ENCODE data around the gene FYTTD1. TPM values are rescaled to one million over a fixed set of nuclear protein-coding genes. Genes with fewer than 3 reads are reported as not detected.

The FYTTD1 gene
- total RNA-seq, 1 donor from 2014 or later: 51.6 TPM

- DNase-seq: no peak
- no peaks in the 10 kb centered on the region for H3K9me3 Mint-ChIP-seq (ENCODE audit: unreplicated experiment)
- TF ChIP-seq, protein P1, sequence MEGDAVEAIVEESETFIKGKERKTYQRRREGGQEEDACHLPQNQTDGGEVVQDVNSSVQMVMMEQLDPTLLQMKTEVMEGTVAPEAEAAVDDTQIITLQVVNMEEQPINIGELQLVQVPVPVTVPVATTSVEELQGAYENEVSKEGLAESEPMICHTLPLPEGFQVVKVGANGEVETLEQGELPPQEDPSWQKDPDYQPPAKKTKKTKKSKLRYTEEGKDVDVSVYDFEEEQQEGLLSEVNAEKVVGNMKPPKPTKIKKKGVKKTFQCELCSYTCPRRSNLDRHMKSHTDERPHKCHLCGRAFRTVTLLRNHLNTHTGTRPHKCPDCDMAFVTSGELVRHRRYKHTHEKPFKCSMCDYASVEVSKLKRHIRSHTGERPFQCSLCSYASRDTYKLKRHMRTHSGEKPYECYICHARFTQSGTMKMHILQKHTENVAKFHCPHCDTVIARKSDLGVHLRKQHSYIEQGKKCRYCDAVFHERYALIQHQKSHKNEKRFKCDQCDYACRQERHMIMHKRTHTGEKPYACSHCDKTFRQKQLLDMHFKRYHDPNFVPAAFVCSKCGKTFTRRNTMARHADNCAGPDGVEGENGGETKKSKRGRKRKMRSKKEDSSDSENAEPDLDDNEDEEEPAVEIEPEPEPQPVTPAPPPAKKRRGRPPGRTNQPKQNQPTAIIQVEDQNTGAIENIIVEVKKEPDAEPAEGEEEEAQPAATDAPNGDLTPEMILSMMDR (IDR thresholded peaks at IDR 0.05; ENCODE audit: partially characterized antibody, unreplicated experiment): no peak
- H3K27me3 Mint-ChIP-seq (ENCODE audit: unreplicated experiment): peaks cover 2% of the 10 kb centered on the region
- H3K27ac Mint-ChIP-seq (ENCODE audit: unreplicated experiment): no peak overlapping the region
- no peaks in the 10 kb centered on the region for H3K36me3 Mint-ChIP-seq (ENCODE audit: unreplicated experiment)
- H3K4me3 Mint-ChIP-seq (ENCODE audit: unreplicated experiment): no peak overlapping the region
- H3K4me1 Mint-ChIP-seq (ENCODE audit: low read depth, unreplicated experiment): no peaks in the 10 kb centered on the region
Measured at GRCh38 chr3:197820550-197821335, 71.1 kb downstream of the FYTTD1 start.

GRCh38 chr3:197829397-197830045, 79.8 kb downstream of the FYTTD1 start:
- Mint-ChIP-seq H3K4me3 (ENCODE audit: unreplicated experiment) (no peak overlapping the region), H3K27me3 (ENCODE audit: unreplicated experiment) (peaks cover 2% of the 10 kb centered on the region), H3K4me1 (ENCODE audit: low read depth, unreplicated experiment) (no peaks in the 10 kb centered on the region), H3K36me3 (ENCODE audit: unreplicated experiment) (no peaks in the 10 kb centered on the region), H3K9me3 (ENCODE audit: unreplicated experiment) (no peaks in the 10 kb centered on the region), H3K27ac (ENCODE audit: unreplicated experiment) (no peak overlapping the region)
- no peak for DNase-seq
- TF ChIP-seq, protein P1 (IDR thresholded peaks at IDR 0.05; ENCODE audit: partially characterized antibody, unreplicated experiment): no peak

- no peaks in the 10 kb centered on the region for H3K27me3 Mint-ChIP-seq (ENCODE audit: unreplicated experiment)
- no peaks in the 10 kb centered on the region for H3K9me3 Mint-ChIP-seq (ENCODE audit: unreplicated experiment)
- H3K4me1 Mint-ChIP-seq (ENCODE audit: low read depth, unreplicated experiment): peaks cover 1% of the 10 kb centered on the region
- no peak for DNase-seq
- TF ChIP-seq, protein P1 (IDR thresholded peaks at IDR 0.05; ENCODE audit: partially characterized antibody, unreplicated experiment): no peak
- H3K4me3 Mint-ChIP-seq (ENCODE audit: unreplicated experiment): no peak overlapping the region
- H3K36me3 Mint-ChIP-seq (ENCODE audit: unreplicated experiment): no peaks in the 10 kb centered on the region
- no peak overlapping the region for H3K27ac Mint-ChIP-seq (ENCODE audit: unreplicated experiment)
Measured at GRCh38 chr3:197830308-197830966, 80.8 kb downstream of the FYTTD1 start.

GRCh38 chr3:197830967-197831313, 81.3 kb downstream of the FYTTD1 start:
- no peak for DNase-seq
- Mint-ChIP-seq H3K4me1 (ENCODE audit: low read depth, unreplicated experiment) (peaks cover 4% of the 10 kb centered on the region), H3K36me3 (ENCODE audit: unreplicated experiment) (no peaks in the 10 kb centered on the region), H3K4me3 (ENCODE audit: unreplicated experiment) (no peak overlapping the region), H3K27me3 (ENCODE audit: unreplicated experiment) (no peaks in the 10 kb centered on the region), H3K27ac (ENCODE audit: unreplicated experiment) (no peak overlapping the region), H3K9me3 (ENCODE audit: unreplicated experiment) (no peaks in the 10 kb centered on the region)
- TF ChIP-seq, protein P1 (IDR thresholded peaks at IDR 0.05; ENCODE audit: partially characterized antibody, unreplicated experiment): no peak

Measured in glutamatergic neuron (in vitro differentiated cells).